Heart left ventricle (tissue), 16 donors: ENCODE data around the gene OR5H15. TPM values are rescaled to one million over a fixed set of nuclear protein-coding genes. Genes with fewer than 3 reads are reported as not detected.
"Not testable (repeated sequence)": the region's sequence is repeated elsewhere in the genome, so short reads cannot be mapped to it uniquely, and the experiment has no call there.

ENCODE experiments used
- ATAC-seq, 4 donors: fragments of 200-7000 bp; cut with Tn5 transposase; one replicate each; pipeline ENCODE4 v1.9.1; 2020 to 2022; ENCODE audit warnings: moderate library complexity in 4 of 4, mild to moderate bottlenecking in 3 of 4, moderate number of reproducible peaks in 1 of 4
- DNase-seq, 5 donors: peaks; one replicate each; pipeline ENCODE4 v3.0.0-alpha.2; 2020
- H3K27ac ChIP-seq, 12 donors: fragments of 200-600 bp; sonication (generic) in 4 of 12; one replicate each; pipeline versions ENCODE4 v1.5.0 to v1.8.0; 2016 to 2022; ENCODE audit warnings: mild to moderate bottlenecking in 2 of 12
- H3K27me3 ChIP-seq, 9 donors: fragments of 200-600 bp; sonication (generic) in 2 of 9; one replicate each; pipeline versions ENCODE4 v1.5.1 to v1.8.0; 2016 to 2022; ENCODE audit warnings: mild to moderate bottlenecking in 3 of 9
- H3K36me3 ChIP-seq, 9 donors: fragments of 200-600 bp; sonication (generic) in 2 of 9; one replicate each; pipeline versions ENCODE4 v1.5.0 to v1.8.0; 2018 to 2022; ENCODE audit warnings: mild to moderate bottlenecking in 2 of 9
- H3K4me1 ChIP-seq, 12 donors: fragments of 200-600 bp; sonication (generic) in 4 of 12; one replicate each; pipeline versions ENCODE4 v1.5.0 to v1.8.0; 2016 to 2022; ENCODE audit warnings: mild to moderate bottlenecking in 3 of 12
- H3K4me3 ChIP-seq, 12 donors: fragments of 200-600 bp; sonication (generic) in 4 of 12; one replicate each; pipeline versions ENCODE4 v1.5.0 to v1.8.0; 2017 to 2022; ENCODE audit warnings: mild to moderate bottlenecking in 9 of 12, moderate library complexity in 4 of 12
- H3K9me3 ChIP-seq, 12 donors: fragments of 200-600 bp; sonication (generic) in 4 of 12; one replicate each; pipeline versions ENCODE4 v1.5.0 to v1.8.0; 2016 to 2022; ENCODE audit warnings: mild to moderate bottlenecking in 1 of 12
- CTCF ChIP-seq, 12 donors: fragments of 200-600 bp; sonication (generic) in 4 of 12; IDR thresholded peaks; one replicate each; pipeline versions ENCODE4 v1.5.0 to v1.8.0; 2018 to 2022; ENCODE audit warnings: antibody characterized with exemption in 12 of 12, mild to moderate bottlenecking in 5 of 12
- POLR2A ChIP-seq, 2 donors: fragments of 450-650 bp; IDR thresholded peaks; one replicate each; pipeline ENCODE4 v1.6.1; 2017; ENCODE audit warnings: antibody characterized with exemption in 2 of 2, mild to moderate bottlenecking in 2 of 2, moderate library complexity in 2 of 2
- WGBS, 4 donors: extraction: QIAGEN DNeasy Blood & Tissue Kit in 2 of 4; methylation state at CpG; one replicate each; pipeline versions ENCODE4 v1.1.5 to v1.1.7; 2013 to 2018; 5-methylcytosine and 5-hydroxymethylcytosine counted together
- intact Hi-C, 10 donors: fragments of 100-400 bp; cut with DNase I; formaldehyde crosslinking; loops; one replicate each; pipeline versions ENCODE4 v1.11.1 to v1.14.2; 2022
- polyA plus RNA-seq, 2 donors: library from polyadenylated mRNA; stranded (reverse); fragments of 200-250 nt; gene quantifications; one replicate each; pipeline ENCODE4 v1.2.3, GENCODE V29; 2013
- total RNA-seq, 9 donors: library from RNA; depleted of rRNA in 2 of 9; stranded (reverse); fragments of >200 nt in 2 of 9; fragmentation: NEBNext Ultra II Directional in 3 of 9; extraction: Animal tissue kit (Norgen Biotek cat#: 25700) in 3 of 9; gene quantifications; one replicate each; pipeline versions ENCODE4 v1.1.0 to v1.2.4, GENCODE V29; 2016 to 2023
- donor health status: ischemic (EF 13 %, LVEDD 7.1; RV severe dilation, severe dysfunction).
- donor health status: healthy with polysubstance abuse.
- donor health status: DM: no; HTN: yes; CAD: no.
- donor health status: DM: no; HTN: no; CAD: no.
- donor health status: ischemic (EF 25% LVEDD 6.9; RV normal size, moderate dysfunction).
- donor health status: ischemic (EF 25% LVEDD 5.7; RV mildly dilated, moderate dysfunction).
- donor health status: healthy.
- donor health status: DM: yes; HTN: yes; CAD: no.
- donor health status: ischemic (EF 35%, LVEDD 5.7; RV mildly dilated, moderate dysfunction).
- donor health status: nonischemic (EF 11% LVEDD 7.7; RV severe dilation, severe dysfunction).
- donor health status: DM: yes; HTN: yes; CAD: no.
- donor health status: PGD.
- donor health status: ischemic (EF 29% LVEDD 5.4; RV normal size, mild dysfunction).
- donor health status: nonischemic (EF 23%, LVEDD 6.1; RV moderate dilation, normal function).

The OR5H15 gene
- total and polyA plus RNA-seq, 11 donors: not detected

- Histone ChIP-seq H3K36me3 (no peaks in the 10 kb centered on the region), H3K4me1 (no peaks in the 10 kb centered on the region), H3K4me3 (no peak overlapping the region), H3K27me3 (no peaks in the 10 kb centered on the region), H3K9me3 (peaks cover 0 to 4% (median 0%) of the 10 kb centered on the region in 12 donors), H3K27ac (no peak overlapping the region)
- no peak for DNase-seq
- 54 to 72% (median 67%) methylated on average over 7 of the region's 7 CpGs for WGBS, 4 donors
- ATAC-seq: no peak
- intact Hi-C loops: no loop called here
- TF ChIP-seq POLR2A (IDR thresholded peaks at IDR 0.05) (no peak), CTCF (IDR thresholded peaks at IDR 0.05) (no peak)
Measured at GRCh38 chr3:98172621-98173020, 6.1 kb downstream of the OR5H15 start.

DNA sequence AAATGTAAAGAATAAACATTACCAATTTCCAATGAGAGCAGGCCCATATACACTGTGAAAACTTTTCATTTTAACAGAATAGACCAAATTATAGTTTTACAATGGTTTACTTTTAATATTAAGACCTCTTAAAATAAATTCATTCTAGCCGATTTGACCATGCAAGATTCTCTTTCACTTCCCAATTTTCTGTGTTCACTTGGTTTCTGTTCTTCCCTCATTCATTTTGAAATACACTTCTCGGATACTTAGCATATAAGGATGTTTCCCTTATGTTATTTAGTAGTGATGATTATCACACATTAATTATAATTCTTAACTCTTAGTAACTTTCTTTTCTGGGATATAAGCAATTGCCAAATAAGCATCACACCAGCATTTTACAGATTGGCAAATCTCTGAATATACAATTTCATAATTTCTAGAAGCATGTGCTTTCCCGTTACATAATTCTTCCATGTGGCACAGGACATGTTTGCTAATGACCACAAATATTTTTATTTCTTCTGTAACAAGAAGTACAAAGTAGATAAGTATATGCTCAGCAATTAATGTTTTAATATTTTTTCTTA lies 13.9 kb downstream of the OR5H15 start:
- Histone ChIP-seq H3K27me3 (no peaks in the 10 kb centered on the region), H3K36me3 (no peaks in the 10 kb centered on the region), H3K4me1 (no peaks in the 10 kb centered on the region), H3K9me3 (no peaks in the 10 kb centered on the region), H3K4me3 (no peak overlapping the region), H3K27ac (peak overlapping the region in 1 of 12 donors; percentile 23)
- no peak for TF ChIP-seq POLR2A (IDR thresholded peaks at IDR 0.05)
- TF ChIP-seq CTCF (IDR thresholded peaks at IDR 0.05): no peak
- no peak for ATAC-seq
- WGBS, 4 donors: 82 to 87% (median 84%) methylated on average over 3 of the region's 3 CpGs
- intact Hi-C loops: no loop called here
- DNase-seq: no peak

- H3K27me3 ChIP-seq: no peaks in the 10 kb centered on the region
- no peak overlapping the region for H3K4me3 ChIP-seq
- no peak for ATAC-seq
- H3K4me1 ChIP-seq: no peaks in the 10 kb centered on the region
- no peaks in the 10 kb centered on the region for H3K36me3 ChIP-seq
- no peak for DNase-seq
- no peak for TF ChIP-seq POLR2A (IDR thresholded peaks at IDR 0.05)
- H3K27ac ChIP-seq: no peak overlapping the region
- no peaks in the 10 kb centered on the region for H3K9me3 ChIP-seq
- intact Hi-C loops: loop anchor here in 2 of 10 donors (2.0 kb wide), 1 partner anchor 41 kb away; no protein-coding TSS in a partner anchor
Measured at GRCh38 chr3:98182196-98182595, 15.7 kb downstream of the OR5H15 start.

GRCh38 chr3:98185180-98185579 lies 18.7 kb downstream of the OR5H15 start:
- DNase-seq: no peak
- H3K4me1 ChIP-seq: peaks cover 0 to 4% (median 0%) of the 10 kb centered on the region in 12 donors
- no peak for TF ChIP-seq POLR2A (IDR thresholded peaks at IDR 0.05)
- TF ChIP-seq CTCF (IDR thresholded peaks at IDR 0.05): no peak
- H3K4me3 ChIP-seq: no peak overlapping the region
- intact Hi-C loops: no loop called here
- no peaks in the 10 kb centered on the region for H3K36me3 ChIP-seq
- no peak for ATAC-seq
- H3K27me3 ChIP-seq: no peaks in the 10 kb centered on the region
- H3K27ac ChIP-seq: no peak overlapping the region
- no peaks in the 10 kb centered on the region for H3K9me3 ChIP-seq

DNA sequence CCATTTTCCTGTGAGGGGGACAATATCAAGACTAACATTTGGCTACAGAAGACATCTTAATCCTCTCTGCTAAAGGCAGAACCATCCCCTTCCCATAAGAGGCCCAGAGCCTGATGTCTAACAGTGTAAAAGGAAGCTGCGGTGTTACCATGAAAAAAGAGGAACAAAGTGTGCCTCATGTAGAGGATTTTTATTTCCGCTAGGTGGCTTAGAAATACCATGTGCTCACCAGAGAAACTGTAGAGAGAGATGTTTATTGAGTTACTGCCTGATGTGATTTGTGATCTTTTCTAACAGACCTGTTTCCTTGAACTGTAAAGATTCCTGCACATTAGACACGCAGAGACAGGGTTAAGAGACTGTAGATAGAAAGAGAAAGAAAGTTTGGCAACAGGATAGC lies 22.0 kb downstream of the OR5H15 start:
- Histone ChIP-seq H3K4me3 (no peak overlapping the region), H3K36me3 (no peaks in the 10 kb centered on the region), H3K27ac (no peak overlapping the region), H3K9me3 (no peaks in the 10 kb centered on the region), H3K4me1 (peaks cover 0 to 4% (median 0%) of the 10 kb centered on the region in 12 donors), H3K27me3 (no peaks in the 10 kb centered on the region)
- ATAC-seq: no peak
- intact Hi-C loops: no loop called here
- 32 to 55% (median 45%) methylated on average over 3 of the region's 3 CpGs for WGBS, 4 donors
- no peak for DNase-seq
- TF ChIP-seq POLR2A (IDR thresholded peaks at IDR 0.05) (no peak), CTCF (IDR thresholded peaks at IDR 0.05) (peak in 3 of 12 donors; percentile 9 to 17 (median 12))

DNA sequence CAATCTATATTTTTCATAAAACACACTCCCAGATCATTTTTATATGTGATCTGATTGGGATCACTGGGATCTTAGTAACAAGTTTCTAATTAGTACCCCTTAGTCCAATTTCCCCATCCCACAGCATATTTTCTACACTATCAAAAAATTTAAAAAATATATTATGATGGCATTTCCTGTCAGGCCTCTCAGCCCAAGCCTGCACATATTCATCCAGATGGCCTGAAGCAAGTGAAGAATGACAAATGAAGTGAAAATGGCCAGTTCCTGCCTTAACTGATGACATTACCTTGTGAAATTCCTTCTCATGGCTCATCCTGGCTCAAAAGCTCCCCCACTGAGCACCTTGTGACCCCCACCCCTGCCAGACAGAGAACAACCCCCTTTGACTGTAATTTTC lies 24.4 kb downstream of the OR5H15 start:
- ATAC-seq, intact Hi-C loops: not testable (repeated sequence)

DNA sequence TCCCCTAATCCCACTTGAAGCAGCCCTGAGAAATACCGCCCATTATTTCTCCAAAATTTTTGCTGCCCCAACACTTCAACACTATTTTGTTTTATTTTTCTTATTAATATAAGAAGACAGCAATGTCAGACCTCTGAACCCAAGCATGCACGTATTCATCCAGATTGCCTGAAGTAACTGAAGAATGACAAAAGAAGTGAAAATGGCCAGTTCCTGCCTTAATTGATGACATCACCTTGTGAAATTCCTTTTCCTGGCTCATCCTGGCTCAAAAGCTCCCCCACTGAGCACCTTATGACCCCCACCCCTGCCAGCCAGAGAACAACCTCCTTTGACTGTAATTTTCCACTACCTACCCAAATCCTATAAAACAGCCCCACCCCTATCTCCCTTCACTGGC lies 29.8 kb downstream of the OR5H15 start:
- H3K4me3 ChIP-seq, intact Hi-C loops, H3K36me3 ChIP-seq, H3K27ac ChIP-seq, ATAC-seq, H3K9me3 ChIP-seq, H3K4me1 ChIP-seq, H3K27me3 ChIP-seq, DNase-seq: not testable (repeated sequence)
- 58 to 86% (median 78%) methylated on average over 2 of the region's 2 CpGs for WGBS, 4 donors

More for the DNA sequence above, 24.4 kb downstream of the OR5H15 start:
- not testable (repeated sequence) for H3K27ac ChIP-seq, H3K4me3 ChIP-seq, DNase-seq, H3K27me3 ChIP-seq, H3K9me3 ChIP-seq, H3K4me1 ChIP-seq, H3K36me3 ChIP-seq
